HT1080 (cell line): Measurements from ENCODE around the gene AGR2. TPM values are rescaled to one million over a fixed set of nuclear protein-coding genes. Genes with fewer than 3 reads are reported as not detected.
"Not testable (repeated sequence)": the region's sequence is repeated elsewhere in the genome, so short reads cannot be mapped to it uniquely, and the experiment has no call there.

ENCODE experiments used
- DNase-seq: peaks from one replicate; pipeline ENCODE4 v3.0.0-alpha.2; 2015; ENCODE audit warnings: low read depth
- polyA plus RNA-seq, 2 experiments: library from polyadenylated mRNA; depleted of rRNA; stranded (reverse); fragments of >200 nt; gene quantifications; 2 replicates each; pipeline ENCODE4 v1.2.3, GENCODE V29; 2015
- total RNA-seq: library from RNA; depleted of rRNA; stranded (reverse); fragments of >200 nt; shearing (Covaris generic); gene quantifications from 2 replicates; pipeline ENCODE4 v1.2.3, GENCODE V29; 2014; rRNA removed

Gene AGR2
- total RNA-seq, result not detected in 2 replicates
- not detected in 2 replicates for polyA plus RNA-seq (2015; cell fraction: cytosol; rRNA removed)
- polyA plus RNA-seq (2015; cell fraction: nucleus; rRNA removed), result not detected in 2 replicates

DNA sequence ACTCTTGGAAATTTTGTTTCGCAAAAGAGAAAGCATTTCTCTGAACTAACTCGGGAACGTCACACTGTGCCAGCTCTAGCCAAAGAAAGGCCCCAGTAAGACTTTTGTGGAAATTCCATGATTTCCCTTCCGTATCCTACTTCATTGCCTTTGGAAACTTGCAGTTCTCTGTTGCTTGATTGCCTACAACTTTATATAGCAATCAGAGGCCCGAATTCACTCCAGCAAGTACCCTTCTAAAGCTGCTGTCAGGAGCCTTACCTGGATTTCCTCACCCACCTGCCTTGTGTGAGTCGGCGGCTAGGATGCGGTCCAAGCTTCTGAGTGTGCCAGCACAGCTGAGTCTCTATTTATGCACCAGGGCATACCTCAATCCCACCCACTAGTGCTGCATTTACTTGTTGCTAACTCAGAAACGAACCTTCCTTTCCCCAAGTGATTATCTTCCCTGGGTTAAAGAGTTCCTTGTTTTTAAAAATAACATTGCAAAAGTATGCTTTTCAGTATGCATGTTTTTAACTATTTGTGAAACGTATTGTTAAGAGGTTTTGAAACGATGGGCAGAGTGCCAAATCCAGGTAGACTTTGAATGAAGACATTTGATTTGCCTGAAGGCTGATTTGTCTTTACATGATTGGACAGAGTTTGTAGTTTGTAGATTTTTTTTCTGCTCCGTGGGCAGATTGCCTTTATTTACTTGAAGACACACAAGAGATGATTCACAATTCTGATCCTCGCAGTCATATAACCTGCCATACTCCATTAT, at the start of gene AGR2:
Gene AGR2, minus strand, starts transcription at position 326 of the 766 bp plus-strand sequence. CDS start 3,203 bp downstream, outside the sequence.
- no peak for DNase-seq

DNA sequence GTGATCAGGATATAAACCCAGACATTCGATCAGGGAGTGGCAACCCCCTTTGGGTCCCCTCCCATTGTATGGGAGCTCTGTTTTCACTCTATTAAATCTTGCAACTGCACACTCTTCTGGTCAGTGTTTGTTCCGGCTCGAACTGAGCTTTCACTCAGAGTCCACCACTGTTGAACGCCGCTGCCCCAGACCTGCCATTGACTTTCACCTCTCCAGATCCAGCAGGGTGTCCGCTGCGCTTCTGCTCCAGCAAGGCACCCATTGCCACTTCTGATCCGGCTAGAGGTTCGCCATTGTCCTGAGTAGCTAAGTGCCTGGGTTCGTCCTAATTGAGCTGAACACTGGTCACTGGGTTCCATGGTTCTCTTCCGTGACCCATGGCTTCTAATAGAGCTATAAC, 48.4 kb upstream of the AGR2 start:
- DNase-seq, result not testable (repeated sequence)

DNA sequence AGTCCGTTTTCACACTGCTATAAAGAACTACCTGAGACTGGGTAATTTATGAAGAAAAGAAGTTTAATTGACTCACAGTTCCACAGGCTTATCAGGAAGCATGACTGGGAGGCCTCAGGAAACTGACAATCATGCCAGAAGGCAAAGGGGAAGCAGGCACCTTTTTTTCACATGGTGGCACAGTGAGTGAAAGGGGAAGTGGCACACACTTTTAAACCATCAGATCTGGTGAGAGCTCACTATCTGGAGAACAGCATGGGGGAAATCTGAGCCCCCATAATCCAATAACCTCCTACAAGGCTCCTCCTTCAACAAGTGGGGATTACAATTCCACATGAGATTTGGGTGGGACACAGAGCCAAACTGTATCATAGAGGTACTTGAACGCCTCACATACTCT, 47.0 kb upstream of the AGR2 start:
- no peak for DNase-seq

DNA sequence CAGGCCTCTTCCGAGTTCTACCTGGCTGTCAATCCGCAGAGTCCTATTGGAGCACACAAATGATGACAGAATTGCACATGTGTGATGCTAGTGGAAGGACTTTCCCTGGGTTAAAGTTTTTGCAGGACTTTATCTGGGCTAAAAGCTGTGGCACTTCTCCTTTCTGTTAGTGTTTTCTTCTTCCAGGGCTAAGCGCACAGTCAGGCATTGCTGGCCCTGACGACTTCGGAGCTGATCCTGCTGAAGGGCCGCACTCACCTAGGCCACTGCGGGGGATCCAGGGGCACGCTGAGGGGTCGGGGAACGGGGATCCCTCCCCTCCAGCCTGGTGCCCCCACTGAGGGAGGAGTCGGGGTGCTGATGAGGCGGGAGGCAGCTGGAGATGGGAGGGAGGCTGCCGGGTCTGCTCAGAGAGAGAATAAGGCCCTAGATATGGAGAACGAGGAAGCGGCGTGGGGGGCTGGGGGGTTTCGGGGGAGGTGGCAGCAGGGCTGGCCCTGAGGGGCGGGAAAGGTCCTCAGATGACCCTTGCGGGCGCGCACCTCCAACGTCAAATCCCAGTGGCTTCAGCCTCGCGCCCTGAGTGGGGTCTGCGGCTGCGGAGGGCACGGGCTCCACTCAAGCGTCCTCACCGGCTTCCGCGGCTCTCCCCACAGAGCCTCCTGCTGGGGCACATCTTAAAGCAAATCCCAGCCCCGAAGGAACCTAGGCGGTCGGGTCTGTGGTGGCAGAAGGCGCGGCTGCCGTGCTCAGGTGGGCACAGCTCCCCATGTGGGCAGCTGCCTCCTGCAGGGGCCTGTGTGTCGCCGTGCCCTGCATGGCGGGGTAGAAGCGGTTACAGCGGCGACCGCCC, 46.0 kb upstream of the AGR2 start:
- no peak for DNase-seq

DNA sequence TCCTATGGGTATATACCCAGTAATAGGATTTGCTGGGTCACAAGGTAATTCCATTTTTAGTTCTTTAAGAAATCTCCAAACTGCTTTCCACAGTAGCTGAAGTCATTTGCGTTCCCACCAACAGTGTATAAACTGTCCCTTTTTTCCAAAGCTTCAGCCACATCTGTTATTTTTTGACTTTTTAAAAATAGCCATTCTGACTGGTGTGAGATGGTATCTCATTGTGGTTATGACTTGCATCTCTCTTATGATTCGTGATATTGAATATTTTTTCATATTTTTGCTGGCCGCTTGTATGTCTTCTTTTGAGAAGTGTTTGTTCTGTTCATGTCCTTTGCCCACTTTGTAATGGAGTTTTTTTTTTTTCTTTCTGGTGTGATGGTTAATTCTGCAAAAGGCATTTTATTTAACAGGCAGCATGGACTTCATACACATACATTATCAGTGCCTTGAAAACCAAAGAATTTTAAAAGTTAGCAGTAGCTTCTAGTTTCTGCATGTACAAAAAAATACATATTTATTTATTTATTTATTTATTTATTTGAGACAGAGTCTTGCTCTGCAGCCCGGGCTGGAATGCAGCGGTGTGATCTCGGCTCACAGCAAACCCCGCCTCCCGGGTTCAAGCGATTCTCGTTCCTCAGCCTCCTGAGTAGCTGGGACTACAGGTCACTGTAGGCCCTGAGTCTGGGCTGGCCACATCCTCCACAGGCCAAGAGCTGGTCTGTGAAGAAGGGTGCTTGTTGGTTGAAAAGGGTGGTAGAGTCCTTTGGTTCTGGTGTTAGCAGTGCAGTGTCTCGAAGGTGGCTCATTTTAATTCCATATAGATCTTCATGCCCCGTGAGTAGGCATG, 44.7 kb upstream of the AGR2 start:
- no peak for DNase-seq

DNA sequence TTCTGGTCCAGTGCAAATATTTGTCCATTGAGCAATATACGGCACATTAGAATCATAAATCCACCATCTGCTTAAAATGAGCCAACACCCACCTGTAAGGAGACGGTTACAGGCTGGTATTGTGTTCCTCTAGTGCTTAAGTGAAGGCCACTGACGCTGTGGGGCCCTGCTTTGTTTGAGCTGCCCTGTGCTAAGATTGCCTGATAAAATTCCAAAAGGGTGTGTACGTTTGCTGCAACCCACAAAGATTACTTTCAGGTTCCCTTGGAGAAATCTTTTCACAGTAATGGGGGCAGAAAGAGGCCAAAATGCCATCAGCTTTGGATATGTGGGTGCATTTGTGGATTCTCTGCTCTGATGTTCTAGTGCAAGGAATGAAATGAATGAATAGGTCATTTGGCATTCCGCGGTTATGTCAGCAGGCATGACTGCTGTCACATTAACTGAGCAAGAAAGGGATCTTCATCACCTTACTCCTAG, 42.6 kb upstream of the AGR2 start:
- no peak for DNase-seq

DNA sequence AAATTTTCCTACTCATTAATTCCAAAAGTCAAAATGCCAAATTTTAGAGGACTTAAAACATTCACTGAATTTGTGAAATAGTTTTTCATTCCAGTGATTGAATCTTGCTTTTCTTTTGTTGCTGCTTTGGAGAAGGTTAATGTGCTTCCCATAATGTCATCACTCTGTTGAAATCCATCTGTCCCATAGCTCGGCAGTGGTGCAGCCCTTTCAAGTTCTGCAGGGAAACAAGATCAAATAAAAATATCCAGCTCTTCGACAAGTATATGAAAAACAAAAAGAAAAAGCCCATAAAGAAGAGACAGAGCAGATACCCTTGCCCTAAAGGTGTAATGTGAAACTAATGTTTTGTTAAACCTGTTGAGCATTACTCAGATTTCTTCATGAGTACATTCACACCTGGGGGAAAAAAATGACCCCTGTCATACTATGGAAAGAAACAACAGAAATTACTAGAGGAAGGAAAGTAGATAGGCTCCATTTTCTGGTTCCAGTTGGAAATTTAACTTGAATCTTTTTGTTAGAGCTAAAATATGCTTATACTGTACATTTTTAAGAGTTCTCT, 41.9 kb upstream of the AGR2 start:
- no peak for DNase-seq

DNA sequence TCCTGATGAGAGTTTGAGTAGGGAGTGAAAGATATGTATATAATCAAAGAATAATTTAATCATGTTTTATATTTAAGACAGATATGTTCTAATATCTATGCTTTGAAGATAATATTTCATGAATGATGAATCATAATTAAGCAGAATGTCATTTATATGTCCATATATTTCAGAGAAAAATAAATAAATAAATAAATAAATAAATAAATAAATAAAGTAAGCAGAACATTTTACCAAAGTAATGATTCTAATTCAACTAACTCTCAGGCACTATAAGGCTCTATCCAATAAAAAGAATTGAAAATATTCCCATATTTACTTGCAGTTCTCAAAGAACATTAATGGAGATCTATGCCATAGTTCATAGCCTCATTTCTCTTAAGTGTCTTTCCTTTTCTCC, 40.9 kb upstream of the AGR2 start:
- DNase-seq, result no peak

DNA sequence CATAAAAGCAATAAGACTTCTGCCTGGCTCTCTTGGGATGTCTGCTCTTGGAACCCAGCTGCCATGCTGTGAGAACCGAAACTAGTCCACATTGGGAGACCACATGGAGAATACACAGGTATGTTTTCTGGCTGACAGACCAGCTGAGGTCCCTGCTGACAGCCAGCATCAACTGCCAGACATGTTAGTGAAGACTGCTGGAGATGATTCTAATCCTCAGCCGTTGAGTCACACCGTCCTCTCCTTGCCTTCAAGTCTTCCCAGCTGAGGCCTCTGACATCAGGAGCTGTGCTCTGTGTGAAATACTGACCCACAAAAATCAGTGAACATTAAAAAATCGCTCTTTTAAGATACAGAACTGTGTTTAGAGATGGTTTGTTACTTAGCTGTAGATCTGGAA, 36.9 kb upstream of the AGR2 start:
- DNase-seq, result no peak

DNA sequence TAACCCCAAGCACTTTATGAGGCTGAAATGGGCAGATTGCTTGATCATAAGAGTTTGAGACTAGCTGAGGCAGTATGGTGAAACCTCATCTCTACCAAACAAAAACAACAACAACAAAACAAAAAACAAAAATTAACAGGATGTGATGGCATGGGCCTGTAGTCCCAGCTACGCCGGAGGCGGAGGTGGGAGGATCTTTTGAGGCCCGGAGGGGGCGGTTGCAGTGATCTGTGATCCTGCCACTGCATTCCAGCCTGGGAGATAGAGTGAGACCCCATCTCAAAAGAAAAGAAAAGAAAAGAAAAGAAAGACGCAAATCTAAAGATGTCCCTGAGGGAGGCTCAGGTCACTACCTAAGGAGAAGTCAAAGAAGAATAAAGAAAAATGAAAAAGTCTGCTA, 35.3 kb upstream of the AGR2 start:
- DNase-seq, result no peak

DNA sequence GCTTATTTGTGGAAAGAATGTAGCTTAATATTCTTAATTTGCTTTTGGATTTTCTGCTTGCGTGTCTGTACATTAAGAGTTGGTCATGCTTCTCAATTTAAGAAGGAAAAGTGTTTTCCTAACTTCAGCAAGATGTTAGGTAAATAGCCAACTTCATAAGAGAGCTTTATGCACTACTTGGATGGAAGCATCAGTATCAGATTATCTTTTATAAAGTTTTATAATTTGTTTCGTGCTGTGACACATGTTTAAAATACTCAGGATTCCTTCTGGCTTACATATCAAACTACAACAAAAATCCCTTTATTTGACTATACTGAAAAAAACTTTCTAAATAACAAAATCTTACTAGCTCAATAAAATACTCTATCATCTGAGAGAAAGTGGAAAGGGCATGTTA, 34.8 kb upstream of the AGR2 start:
- DNase-seq, result no peak

DNA sequence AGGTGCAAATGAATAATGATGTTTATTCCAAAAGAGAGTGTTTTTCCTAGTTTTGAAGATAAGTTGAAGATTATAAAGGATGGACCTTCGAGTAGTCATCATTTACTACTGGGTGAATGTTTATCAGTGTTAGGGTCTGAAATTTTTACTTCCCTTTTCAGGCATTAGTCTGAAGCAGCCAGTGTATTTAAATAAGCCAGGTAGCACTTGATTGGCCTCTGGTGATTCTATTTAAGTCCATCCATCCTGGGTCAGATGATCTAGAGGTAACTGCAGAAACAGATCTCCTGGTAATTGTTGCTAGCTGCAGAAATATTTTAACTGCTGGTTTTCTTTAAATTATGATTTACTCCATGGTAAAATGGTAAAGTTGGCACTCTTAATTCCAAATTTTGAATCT, 34.1 kb upstream of the AGR2 start:
- no peak for DNase-seq

DNA sequence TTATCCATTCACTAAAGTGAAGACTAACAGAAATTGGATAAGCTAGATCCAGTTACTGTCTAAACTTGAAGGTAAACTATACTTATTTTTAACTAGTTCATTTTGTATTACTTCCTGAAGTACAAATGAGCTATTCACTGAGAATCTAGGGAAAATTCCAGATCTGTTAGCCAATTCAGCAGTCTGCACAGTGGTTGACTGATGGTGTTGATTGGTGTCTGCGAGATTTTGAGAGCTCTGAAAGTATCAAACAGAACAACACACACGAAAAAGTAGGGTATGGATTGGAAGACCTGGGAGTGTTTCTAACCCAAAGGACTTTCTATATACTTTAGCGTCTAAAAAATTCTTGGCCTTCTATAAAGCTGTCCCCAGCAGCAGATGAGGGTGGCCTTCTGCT, 33.6 kb upstream of the AGR2 start:
- DNase-seq, result no peak

DNA sequence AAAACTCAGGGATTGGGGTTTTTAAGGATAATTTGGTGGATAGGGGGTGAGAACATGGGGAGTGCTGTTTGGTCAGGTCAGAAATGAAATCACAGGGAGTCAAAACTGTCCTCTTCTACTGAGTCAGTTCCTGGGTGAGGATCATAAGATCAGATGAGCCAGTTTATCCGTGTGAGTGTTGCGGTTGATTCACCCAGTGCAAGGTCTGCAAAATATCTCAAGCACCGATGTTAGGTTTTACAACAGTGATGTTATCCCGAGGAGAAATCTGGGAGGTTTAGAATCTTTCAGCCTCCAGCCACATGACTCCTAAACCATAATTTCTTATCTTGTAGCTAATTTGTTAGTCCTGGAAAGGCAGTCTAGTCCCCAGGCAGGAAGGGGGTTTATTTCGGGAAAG, 31.7 kb upstream of the AGR2 start:
- DNase-seq, result no peak

DNA sequence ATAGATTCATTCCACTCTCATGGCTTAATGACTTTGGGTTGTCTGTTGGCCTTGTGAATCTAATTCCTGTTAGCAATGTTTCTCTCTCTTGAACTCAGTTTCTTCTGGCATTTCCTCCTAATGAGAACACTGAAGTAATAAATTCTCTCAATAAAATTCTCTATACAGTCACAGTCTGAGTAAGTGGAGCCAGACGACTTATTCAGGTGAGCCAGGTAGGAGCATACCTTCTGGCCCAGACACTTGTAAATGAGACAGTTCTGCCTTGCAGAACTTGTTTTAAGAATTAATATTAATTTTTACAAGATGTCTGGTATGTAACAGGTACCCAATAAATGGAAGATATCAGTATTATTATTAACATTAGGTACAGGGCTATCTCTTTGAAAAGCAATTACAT, 28.6 kb upstream of the AGR2 start:
- DNase-seq, result no peak

DNA sequence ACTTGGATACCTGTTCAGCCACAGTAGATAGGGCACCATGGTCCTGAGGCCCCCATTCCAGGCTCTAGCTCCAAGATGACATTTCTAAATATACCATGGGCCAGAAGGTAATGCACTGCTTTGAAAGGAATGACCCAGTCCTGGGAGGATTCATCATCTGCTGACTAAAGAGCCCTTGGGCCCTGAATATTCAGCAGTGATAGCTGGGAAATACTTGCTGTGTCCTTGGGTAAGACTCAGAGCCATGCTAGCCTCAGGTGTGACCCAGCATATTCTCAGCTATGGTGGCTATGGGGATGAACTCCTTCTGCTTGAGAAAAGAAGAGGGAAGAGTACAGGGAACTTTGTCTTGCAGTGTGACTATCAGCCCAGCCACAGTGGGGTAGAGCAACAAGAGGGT, 21.3 kb upstream of the AGR2 start:
- no peak for DNase-seq

DNA sequence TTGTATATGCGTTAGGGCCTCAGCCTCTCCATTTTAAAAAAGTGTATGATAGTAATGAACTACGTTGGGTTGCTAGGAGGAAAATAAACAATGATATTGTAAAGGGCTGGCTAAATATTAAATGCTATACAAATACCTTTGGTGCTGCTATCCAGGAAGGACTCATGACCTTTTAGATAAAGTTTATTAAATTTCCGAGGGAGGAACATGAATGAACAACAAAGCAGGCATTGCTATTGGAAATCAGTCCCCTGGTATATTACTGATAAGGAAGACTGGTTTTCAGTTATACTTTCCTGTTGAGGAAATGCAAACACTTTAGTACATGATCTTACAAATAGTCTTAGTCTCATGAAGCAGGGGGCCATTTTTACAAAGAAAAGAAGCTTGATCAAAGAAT, 17.2 kb upstream of the AGR2 start:
- DNase-seq, result no peak

DNA sequence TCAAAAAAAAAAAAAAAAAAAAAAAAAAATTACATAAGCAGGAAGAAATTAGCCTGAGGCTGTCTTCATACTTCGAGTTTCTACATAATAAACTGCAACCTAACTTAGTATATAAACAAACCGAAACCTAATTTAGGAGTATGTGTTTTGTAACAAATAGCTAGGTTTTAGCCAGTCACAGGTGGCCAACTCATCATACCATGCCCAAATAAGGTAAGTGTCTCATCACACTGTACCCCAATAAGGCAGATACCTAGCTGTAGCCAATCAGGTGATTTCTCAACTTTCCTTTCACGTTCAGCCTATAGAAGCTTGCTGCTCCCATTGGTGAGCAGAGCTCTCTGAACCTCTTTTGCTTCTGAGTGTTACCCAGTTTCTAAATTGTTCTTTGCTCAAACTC, 13.9 kb upstream of the AGR2 start:
- no peak for DNase-seq

DNA sequence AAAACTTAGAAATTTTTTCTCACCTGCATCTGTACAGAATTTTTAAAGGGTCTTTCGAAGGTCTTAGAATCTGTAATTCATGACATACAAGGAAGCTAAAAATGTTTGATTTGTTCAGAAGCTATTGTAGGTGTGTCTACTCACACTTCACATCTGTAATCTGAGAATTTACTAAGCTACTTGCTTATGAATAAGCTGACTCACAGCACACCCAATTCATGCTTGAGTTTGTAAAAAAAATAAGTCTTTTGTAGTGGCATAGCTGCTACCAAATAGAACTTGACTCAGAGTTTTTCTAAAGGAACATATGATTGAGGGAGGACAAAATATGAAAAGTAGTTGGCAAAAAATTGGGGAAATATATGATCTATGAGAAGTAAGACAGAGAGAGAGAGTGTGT, 12.7 kb upstream of the AGR2 start:
- DNase-seq, result peak; percentile 73

DNA sequence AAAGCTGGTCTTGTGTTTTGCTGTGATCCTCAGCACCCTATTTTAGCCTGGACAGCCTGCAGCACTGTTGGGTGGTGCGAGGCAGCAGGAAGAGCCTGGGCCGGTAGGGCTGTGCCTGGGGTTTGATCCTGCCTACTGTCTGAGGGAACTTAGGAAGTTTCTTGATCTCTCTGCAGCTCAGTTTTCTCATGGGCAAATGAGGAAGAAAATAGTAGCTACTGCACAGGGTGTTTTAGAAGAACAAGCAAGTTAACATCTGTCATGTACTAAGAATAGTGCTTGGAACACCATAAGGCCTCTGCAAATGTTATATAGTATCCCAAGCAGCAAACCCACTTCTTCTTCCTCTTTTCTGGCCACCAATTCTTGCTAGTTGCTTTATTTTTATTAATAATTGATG, 12.0 kb upstream of the AGR2 start:
- no peak for DNase-seq

DNA sequence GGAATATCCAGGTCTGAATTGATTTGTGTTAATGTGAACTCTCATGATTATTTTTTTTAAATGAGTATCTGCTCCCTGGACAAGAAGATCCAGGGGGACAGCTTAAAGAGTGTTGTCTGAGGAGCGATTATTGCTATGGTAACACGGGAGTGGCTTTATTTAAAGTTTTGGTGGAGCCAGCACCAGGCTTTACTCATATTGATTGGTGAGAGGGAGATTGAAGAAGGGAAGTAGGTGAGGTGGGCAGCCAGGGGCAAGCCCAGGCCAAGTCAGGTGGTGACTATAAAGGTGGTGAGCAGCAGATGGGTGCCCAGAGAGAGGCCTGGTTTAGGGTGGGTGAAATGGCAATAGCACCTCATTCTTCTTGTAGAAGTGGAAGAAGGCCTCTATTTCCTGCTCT, 10.2 kb upstream of the AGR2 start:
- no peak for DNase-seq
